NCI-H446 treated with DMSO at 0.1 percent for 48 hours (cell line): ENCODE results near the gene ZNF25.
"Not testable (repeated sequence)": the region's sequence is repeated elsewhere in the genome, so short reads cannot be mapped to it uniquely, and the experiment has no call there.

Experiments used
- DNase-seq: peaks from one replicate; lab custom pipeline; 2025; lab: John Stamatoyannopoulos, UW

Gene ZNF25

DNA sequence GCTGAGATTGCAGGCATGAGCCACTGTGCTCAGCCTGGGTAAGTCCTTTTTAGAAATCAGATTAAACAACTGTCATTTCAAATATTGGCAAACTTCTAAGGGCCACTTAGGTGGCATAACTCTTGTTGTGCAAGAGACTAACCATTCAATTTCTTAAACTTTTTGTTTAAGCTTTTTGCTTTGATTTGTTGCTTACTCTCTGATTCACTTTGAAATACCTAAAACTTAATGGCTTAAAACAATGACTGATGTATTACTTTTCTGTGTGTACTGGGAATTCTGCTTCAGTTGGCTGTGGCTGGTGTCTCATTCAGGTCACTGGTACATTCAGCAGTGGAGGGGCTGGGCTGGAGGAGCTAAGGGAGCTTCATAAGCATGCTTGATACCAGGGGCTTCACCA, 28.9 kb downstream of the ZNF25 start:
- no peak for DNase-seq

DNA sequence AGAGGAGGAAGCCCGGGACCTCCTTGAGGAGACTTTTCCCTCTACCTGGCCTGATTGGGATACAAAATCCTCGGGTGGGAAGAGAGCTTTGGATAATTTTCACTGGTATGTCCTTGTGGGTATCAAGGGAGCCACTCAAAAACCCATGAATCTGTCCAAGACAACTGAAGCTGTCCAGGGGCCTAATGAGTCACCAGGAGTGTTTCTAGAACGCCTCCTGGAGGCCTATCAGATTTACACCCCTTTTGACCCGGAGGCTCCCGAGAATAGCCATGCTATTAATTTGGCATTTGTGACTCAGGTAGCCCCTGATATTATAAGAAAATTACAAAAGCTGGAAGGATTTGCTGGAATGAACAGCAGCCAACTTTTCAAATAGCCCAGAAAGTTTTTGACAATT, 38.6 kb downstream of the ZNF25 start:
- DNase-seq = no peak

DNA sequence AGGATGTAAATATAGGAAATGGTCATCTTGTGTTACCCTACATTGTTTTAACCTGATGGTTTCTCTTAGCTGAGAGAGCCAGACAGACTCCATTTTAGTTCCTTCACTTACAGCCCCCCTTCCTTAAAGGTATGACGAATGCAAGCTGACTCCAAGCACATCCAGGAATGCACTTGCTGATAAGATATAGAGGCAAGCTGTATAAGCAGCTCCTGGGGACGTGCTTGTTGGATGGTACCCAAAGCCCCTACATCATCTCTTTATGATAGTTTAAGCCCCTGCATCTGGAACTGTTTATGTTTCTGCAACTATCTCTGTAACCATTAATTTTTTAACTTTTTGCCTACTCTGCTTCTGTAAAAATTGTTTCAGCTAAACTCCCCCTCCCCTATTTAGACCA, 41.7 kb downstream of the ZNF25 start:
- DNase-seq = no peak

DNA sequence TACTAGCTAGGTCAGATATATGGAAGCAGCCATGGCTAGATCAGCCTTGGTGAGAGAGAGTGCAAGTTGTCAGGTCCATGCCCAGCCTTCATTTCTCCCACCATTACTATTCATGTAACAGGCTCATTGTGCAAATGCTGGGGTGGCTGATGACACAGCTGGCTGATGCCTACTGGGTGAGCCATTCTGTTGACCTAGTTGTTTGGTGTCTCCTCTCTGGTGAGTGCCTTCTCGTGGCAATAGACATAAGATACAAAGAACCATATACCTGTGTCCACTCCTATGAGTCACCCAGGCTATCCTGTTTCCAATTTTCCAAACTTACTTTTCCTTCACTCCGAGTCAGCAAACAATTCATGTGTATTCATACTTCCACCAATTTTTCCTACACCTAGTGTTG, 46.0 kb downstream of the ZNF25 start:
- no peak for DNase-seq

DNA sequence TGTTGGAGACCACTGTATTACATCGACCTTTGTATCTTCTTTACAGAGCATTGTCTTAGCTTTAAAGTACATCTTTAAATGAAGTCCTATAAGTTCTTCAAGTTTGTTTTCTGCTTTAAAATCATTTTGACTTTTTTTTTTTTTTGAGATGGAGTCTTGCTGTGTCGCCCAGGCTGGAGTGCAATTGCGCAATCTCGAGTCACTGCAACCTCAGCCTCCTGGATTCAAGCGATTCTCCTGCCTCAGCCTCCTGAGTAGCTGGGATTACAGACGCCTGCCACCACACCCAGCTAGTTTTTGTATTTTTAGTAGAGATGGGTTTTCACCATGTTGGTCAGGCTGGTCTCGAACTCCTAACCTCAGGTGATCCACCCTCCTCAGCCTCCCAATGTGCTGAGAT, 68.3 kb downstream of the ZNF25 start:
- DNase-seq = not testable (repeated sequence)

DNA sequence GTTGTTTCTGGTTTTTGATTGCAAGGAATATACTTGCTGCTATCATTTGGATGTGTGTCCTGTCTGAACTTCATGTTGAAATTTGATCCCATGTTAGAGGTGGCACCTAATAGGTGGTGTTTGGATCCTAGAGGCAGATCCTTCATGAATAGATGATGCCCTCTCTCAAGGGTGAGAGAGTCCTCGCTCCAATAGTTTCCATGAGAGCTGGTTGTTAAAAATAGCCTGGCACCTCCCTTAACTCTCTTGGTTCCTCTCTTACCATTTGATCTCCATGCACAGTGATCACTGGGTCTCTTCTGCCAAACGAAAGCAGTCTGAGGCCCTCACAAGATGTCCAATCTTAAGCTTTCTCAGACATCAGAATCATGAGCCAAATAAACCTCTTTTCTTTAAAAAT, 70.1 kb downstream of the ZNF25 start:
- DNase-seq = no peak
